PFSK-1 (cell line): ENCODE measurements around the gene KANK4.

Source experiments
- FOXP2 ChIP-seq: optimal IDR thresholded peaks from 2 replicates; pipeline ENCODE3; 2011; ENCODE audit warnings: borderline replicate concordance, control low read depth, inconsistent platforms; ENCODE audit not compliant: insufficient read depth; ENCODE audit errors: extremely low read length, extremely low read depth
- POLR2AphosphoS5 ChIP-seq: IDR thresholded peaks from 2 replicates; pipeline ENCODE4 v1.6.1; 2012; ENCODE audit warnings: low read depth, mild to moderate bottlenecking, control low read depth, low read length, moderate library complexity
- SIN3A ChIP-seq: IDR thresholded peaks from 2 replicates; pipeline ENCODE4 v1.6.1; 2012; ENCODE audit warnings: mild to moderate bottlenecking, low read length, moderate library complexity, borderline replicate concordance; ENCODE audit not compliant: insufficient read depth
- TAF1 ChIP-seq: IDR thresholded peaks from 2 replicates; pipeline ENCODE4 v1.6.1; 2012; ENCODE audit warnings: low read length, control low read depth, borderline replicate concordance; ENCODE audit not compliant: insufficient read depth
- TF ChIP-seq, protein P1 (sequence below), 2 experiments: IDR thresholded peaks; 2 replicates each; pipeline versions ENCODE4 v1.6.1 to v1.8.0; 2011 to 2012; ENCODE audit warnings: low read depth in 2 of 2, low read length in 2 of 2, control low read depth in 1 of 2, inconsistent platforms in 1 of 2, mild to moderate bottlenecking in 1 of 2, moderate library complexity in 1 of 2; ENCODE audit not compliant: insufficient read depth in 1 of 2

GRCh38 chr1:62276791-62277190, 42.4 kb downstream of the KANK4 start:
- TF ChIP-seq, protein P1, sequence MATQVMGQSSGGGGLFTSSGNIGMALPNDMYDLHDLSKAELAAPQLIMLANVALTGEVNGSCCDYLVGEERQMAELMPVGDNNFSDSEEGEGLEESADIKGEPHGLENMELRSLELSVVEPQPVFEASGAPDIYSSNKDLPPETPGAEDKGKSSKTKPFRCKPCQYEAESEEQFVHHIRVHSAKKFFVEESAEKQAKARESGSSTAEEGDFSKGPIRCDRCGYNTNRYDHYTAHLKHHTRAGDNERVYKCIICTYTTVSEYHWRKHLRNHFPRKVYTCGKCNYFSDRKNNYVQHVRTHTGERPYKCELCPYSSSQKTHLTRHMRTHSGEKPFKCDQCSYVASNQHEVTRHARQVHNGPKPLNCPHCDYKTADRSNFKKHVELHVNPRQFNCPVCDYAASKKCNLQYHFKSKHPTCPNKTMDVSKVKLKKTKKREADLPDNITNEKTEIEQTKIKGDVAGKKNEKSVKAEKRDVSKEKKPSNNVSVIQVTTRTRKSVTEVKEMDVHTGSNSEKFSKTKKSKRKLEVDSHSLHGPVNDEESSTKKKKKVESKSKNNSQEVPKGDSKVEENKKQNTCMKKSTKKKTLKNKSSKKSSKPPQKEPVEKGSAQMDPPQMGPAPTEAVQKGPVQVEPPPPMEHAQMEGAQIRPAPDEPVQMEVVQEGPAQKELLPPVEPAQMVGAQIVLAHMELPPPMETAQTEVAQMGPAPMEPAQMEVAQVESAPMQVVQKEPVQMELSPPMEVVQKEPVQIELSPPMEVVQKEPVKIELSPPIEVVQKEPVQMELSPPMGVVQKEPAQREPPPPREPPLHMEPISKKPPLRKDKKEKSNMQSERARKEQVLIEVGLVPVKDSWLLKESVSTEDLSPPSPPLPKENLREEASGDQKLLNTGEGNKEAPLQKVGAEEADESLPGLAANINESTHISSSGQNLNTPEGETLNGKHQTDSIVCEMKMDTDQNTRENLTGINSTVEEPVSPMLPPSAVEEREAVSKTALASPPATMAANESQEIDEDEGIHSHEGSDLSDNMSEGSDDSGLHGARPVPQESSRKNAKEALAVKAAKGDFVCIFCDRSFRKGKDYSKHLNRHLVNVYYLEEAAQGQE (IDR thresholded peaks at IDR 0.05; ENCODE audit: insufficient read depth in 1 of 2, low read depth in 2 of 2, low read length in 2 of 2): no peak
- TF ChIP-seq SIN3A (no peak), POLR2AphosphoS5 (no peak), TAF1 (no peak), FOXP2 (no peak)
